HEK293 (cell line): ENCODE data around the gene MYCN.

Experiments used
- CTCF ChIA-PET: fragments of 350-600 bp; formaldehyde crosslinking; extraction: SDS; loops from one replicate; lab custom pipeline; 2021; ENCODE audit warnings: antibody characterized with exemption; lab: Yijun Ruan, JAX
- POLR2A ChIA-PET: fragments of 300-600 bp; formaldehyde crosslinking; extraction: SDS; loops from one replicate; lab custom pipeline; 2020; ENCODE audit warnings: antibody characterized with exemption, inconsistent platforms; lab: Yijun Ruan, JAX
- H3K27ac ChIP-seq: fragments of 200-500 bp; sonication (Bioruptor generic); 2 replicates; pipeline ENCODE4 v1.5.1; 2014; ENCODE audit warnings: low read depth, low read length, control low read depth, inconsistent platforms; ENCODE audit errors: extremely low read depth
- H3K36me3 ChIP-seq, 2 experiments: fragments of 200-500 bp in 1 of 2; sonication (Bioruptor generic) in 1 of 2; 1 replicate in 1 of 2; 2 replicates in 1 of 2; pipeline ENCODE4 v1.5.1; 2014 to 2017; ENCODE audit warnings: inconsistent platforms in 2 of 2, low read length in 2 of 2; ENCODE audit not compliant: control insufficient read depth in 2 of 2, insufficient read depth in 1 of 2
- H3K4me1 ChIP-seq: fragments of 200-500 bp; sonication (Bioruptor generic); 2 replicates; pipeline ENCODE4 v1.5.1; 2014; ENCODE audit warnings: mild to moderate bottlenecking, low read length, inconsistent platforms; ENCODE audit not compliant: control insufficient read depth, insufficient read depth
- H3K4me3 ChIP-seq: 2 replicates; pipeline ENCODE4 v1.5.1; 2011; ENCODE audit warnings: low read depth, mild to moderate bottlenecking, control low read depth, low read length, moderate library complexity
- H3K9me3 ChIP-seq: fragments of 200-500 bp; sonication (Bioruptor generic); 2 replicates; pipeline ENCODE4 v1.5.1; 2014; ENCODE audit warnings: low read depth, low read length, inconsistent platforms; ENCODE audit not compliant: control insufficient read depth, insufficient read depth
- EGR2 ChIP-seq: fragments of 450-650 bp; formaldehyde crosslinking; IDR thresholded peaks from 2 replicates; pipeline ENCODE4 v1.5.1; 2016; ENCODE audit warnings: low read depth, missing biosample characterization, missing genetic modification characterization
- KLF1 ChIP-seq: fragments of 450-650 bp; formaldehyde crosslinking; IDR thresholded peaks from 2 replicates; pipeline ENCODE4 v1.5.1; 2016; ENCODE audit warnings: missing biosample characterization, missing genetic modification characterization
- PRDM10 ChIP-seq: fragments of 450-650 bp; formaldehyde crosslinking; IDR thresholded peaks from 2 replicates; pipeline ENCODE4 v1.5.1; 2016; ENCODE audit warnings: missing biosample characterization, missing genetic modification characterization
- SCRT1 ChIP-seq: fragments of 450-650 bp; formaldehyde crosslinking; IDR thresholded peaks from 2 replicates; pipeline ENCODE4 v1.5.1; 2016; ENCODE audit warnings: missing biosample characterization, missing genetic modification characterization, borderline replicate concordance
- SP2 ChIP-seq: fragments of 450-650 bp; formaldehyde crosslinking; IDR thresholded peaks from 2 replicates; pipeline ENCODE4 v1.5.1; 2016; ENCODE audit warnings: missing biosample characterization, missing genetic modification characterization
- TCF7L2 ChIP-seq: IDR thresholded peaks from 2 replicates; pipeline ENCODE4 v1.6.1; 2011; ENCODE audit warnings: low read depth, mild to moderate bottlenecking, inconsistent platforms, low read length, moderate library complexity, borderline replicate concordance
- ZBTB26 ChIP-seq: fragments of 450-650 bp; formaldehyde crosslinking; optimal IDR thresholded peaks from 2 replicates; pipeline ENCODE3; 2016; ENCODE audit warnings: missing biosample characterization, mild to moderate bottlenecking, missing genetic modification characterization
- ZBTB7A ChIP-seq: fragments of 450-650 bp; formaldehyde crosslinking; IDR thresholded peaks from 2 replicates; pipeline ENCODE4 v1.5.1; 2016; ENCODE audit warnings: low read depth, missing biosample characterization, missing genetic modification characterization
- ZFHX2 ChIP-seq: fragments of 450-650 bp; formaldehyde crosslinking; conservative IDR thresholded peaks from 2 replicates; pipeline ENCODE4 v1.5.1; 2016; ENCODE audit warnings: missing biosample characterization, missing genetic modification characterization
- ZNF354C ChIP-seq: fragments of 450-650 bp; formaldehyde crosslinking; IDR thresholded peaks from 2 replicates; pipeline ENCODE4 v1.5.1; 2016; ENCODE audit warnings: missing biosample characterization, missing genetic modification characterization, low read depth, borderline replicate concordance
- ZNF48 ChIP-seq: fragments of 450-650 bp; formaldehyde crosslinking; IDR thresholded peaks from 2 replicates; pipeline ENCODE4 v1.5.1; 2016; ENCODE audit warnings: missing biosample characterization, missing genetic modification characterization
- ZNF561 ChIP-seq: fragments of 450-650 bp; IDR thresholded peaks from 2 replicates; pipeline ENCODE4 v1.5.1; 2018; ENCODE audit warnings: missing biosample characterization, missing genetic modification characterization, borderline replicate concordance
- ZNF571 ChIP-seq: fragments of 450-650 bp; formaldehyde crosslinking; IDR thresholded peaks from 2 replicates; pipeline ENCODE4 v1.5.0; 2017; ENCODE audit warnings: missing biosample characterization, missing genetic modification characterization
- ZNF645 ChIP-seq: fragments of 450-650 bp; formaldehyde crosslinking; IDR thresholded peaks from 2 replicates; pipeline ENCODE4; 2016; ENCODE audit warnings: missing biosample characterization, missing genetic modification characterization
- ZNF837 ChIP-seq: fragments of 450-650 bp; formaldehyde crosslinking; IDR thresholded peaks from 2 replicates; pipeline ENCODE4 v1.5.1; 2016; ENCODE audit warnings: missing biosample characterization, missing genetic modification characterization

MYCN gene

GRCh38 chr2:15938803-15939555 lies 1.4 kb upstream of the MYCN start (continued):
- TF ChIP-seq ZNF837 (tag by site-specific recombination) (no peak), SP2 (tag by site-specific recombination) (no peak)

GRCh38 chr2:15939556-15939853 lies 845 bp upstream of the MYCN start:
- Histone ChIP-seq H3K4me1 (peaks cover 8% of the 10 kb centered on the region), H3K4me3 (peak overlapping the region; percentile 31), H3K27ac (peak overlapping the region; percentile 42; the same call in 1 of the 2 replicates), H3K36me3 (no peaks in the 10 kb centered on the region), H3K9me3 (no peaks in the 10 kb centered on the region)
- POLR2A ChIA-PET, result interaction anchor here (1.1 to 1.6 kb wide), 4 partner anchors 18 to 486 kb away, joined by 3 to 5 read pairs (median 4); no protein-coding TSS in a partner anchor
- TF ChIP-seq SCRT1 (tag by site-specific recombination) (no peak), ZBTB7A (tag by site-specific recombination) (no peak), ZBTB26 (peak; percentile 44), TCF7L2 (no peak), ZNF48 (no peak), ZNF645 (tag by site-specific recombination) (no peak), KLF1 (tag by site-specific recombination) (no peak), ZNF561 (tag by site-specific recombination) (no peak), ZNF571 (tag by site-specific recombination) (no peak), EGR2 (tag by site-specific recombination) (peak; percentile 46; the same call in 1 of the 2 replicates), ZNF354C (tag by site-specific recombination) (no peak), ZFHX2 (tag by site-specific recombination) (peak; percentile 73), PRDM10 (tag by site-specific recombination) (no peak)
- CTCF ChIA-PET, result interaction anchor here (0.6 to 2.7 kb wide), 41 partner anchors 9 to 669 kb away, joined by 3 to 20 read pairs (median 4); no protein-coding TSS in a partner anchor
